Kidney epithelial cell (primary cell): ENCODE results near the gene PAK6. TPM values are rescaled to one million over a fixed set of nuclear protein-coding genes. Genes with fewer than 3 reads are reported as not detected.
A peak's percentile ranks its signal among the peaks of the same experiment; 100 is the strongest.

Source experiments
- DNase-seq: peaks from one replicate; pipeline ENCODE4 v3.0.0-alpha.2; 2010; ENCODE audit warnings: low read depth
- H3K27me3 ChIP-seq: 2 replicates; pipeline ENCODE4 v1.6.0; 2011; ENCODE audit warnings: low read length; ENCODE audit not compliant: control insufficient read depth, insufficient read depth
- H3K36me3 ChIP-seq: 2 replicates; pipeline ENCODE4 v1.5.1; 2011; ENCODE audit warnings: low read length; ENCODE audit not compliant: control insufficient read depth, insufficient read depth
- H3K4me3 ChIP-seq: 2 replicates; pipeline ENCODE4 v1.5.1; 2011; ENCODE audit warnings: low read depth, mild to moderate bottlenecking, control low read depth, low read length
- CTCF ChIP-seq: IDR thresholded peaks from 2 replicates; pipeline ENCODE4 v1.5.1; 2011; ENCODE audit warnings: mild to moderate bottlenecking, moderate library complexity, low read length, control low read depth, inconsistent platforms; ENCODE audit not compliant: insufficient read depth, poor library complexity, severe bottlenecking
- total RNA-seq: library from RNA; depleted of rRNA; stranded (reverse); fragments of >200 nt; gene quantifications from 2 replicates; pipeline ENCODE4 v1.2.3, GENCODE V29; 2015

PAK6 gene
- total RNA-seq, 1 donor from 2014 or later: 15.3 TPM

DNA sequence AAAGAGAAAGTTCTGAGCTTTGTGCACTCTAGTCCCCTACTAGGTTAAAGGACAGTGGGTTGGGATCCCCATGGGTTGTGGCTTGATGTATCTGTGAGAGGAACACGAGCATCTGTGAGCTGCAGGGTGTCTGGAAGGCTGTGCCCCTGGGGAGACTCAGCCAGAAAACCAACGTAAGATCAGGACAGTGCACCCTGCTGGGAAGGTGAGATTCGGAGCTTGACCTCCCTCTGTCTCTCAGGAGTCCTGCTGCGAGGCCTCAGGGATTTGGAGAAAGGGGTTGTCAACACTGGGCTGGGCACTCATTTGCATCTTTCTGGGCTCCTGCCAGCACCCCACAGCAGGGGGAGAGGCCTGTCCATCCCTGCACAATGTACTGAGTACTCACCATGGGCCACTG, 28.8 kb downstream of the PAK6 start:
- no peaks in the 10 kb centered on the region for H3K36me3 ChIP-seq

DNA sequence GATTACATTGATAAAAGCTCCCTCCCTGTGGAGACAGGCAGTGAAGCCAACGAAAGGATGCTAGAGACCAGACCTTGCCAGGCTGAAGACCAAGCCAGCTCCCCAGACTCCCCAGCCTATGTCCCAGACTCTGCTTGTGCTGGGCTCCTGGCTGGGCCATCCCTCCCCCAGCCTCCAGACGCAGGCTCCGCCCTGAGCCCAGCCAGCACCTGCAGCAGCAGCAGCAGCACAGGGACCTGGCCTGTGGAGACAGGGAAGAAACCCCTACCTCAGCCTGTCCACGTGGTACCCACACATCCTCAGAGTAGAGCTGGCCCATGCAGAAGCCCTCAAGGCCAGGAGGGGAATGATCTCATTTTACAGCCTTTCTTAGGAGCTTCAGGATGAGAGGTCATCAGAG, 30.7 kb downstream of the PAK6 start:
- TF ChIP-seq CTCF: no peak
- H3K27me3 ChIP-seq: no peaks in the 10 kb centered on the region
- no peak overlapping the region for H3K4me3 ChIP-seq
- H3K36me3 ChIP-seq: no peaks in the 10 kb centered on the region
- DNase-seq: no peak

More for the DNA sequence above, 28.8 kb downstream of the PAK6 start:
- no peak for TF ChIP-seq CTCF
- Histone ChIP-seq H3K4me3 (no peak overlapping the region), H3K27me3 (no peaks in the 10 kb centered on the region)
- DNase-seq: no peak

DNA sequence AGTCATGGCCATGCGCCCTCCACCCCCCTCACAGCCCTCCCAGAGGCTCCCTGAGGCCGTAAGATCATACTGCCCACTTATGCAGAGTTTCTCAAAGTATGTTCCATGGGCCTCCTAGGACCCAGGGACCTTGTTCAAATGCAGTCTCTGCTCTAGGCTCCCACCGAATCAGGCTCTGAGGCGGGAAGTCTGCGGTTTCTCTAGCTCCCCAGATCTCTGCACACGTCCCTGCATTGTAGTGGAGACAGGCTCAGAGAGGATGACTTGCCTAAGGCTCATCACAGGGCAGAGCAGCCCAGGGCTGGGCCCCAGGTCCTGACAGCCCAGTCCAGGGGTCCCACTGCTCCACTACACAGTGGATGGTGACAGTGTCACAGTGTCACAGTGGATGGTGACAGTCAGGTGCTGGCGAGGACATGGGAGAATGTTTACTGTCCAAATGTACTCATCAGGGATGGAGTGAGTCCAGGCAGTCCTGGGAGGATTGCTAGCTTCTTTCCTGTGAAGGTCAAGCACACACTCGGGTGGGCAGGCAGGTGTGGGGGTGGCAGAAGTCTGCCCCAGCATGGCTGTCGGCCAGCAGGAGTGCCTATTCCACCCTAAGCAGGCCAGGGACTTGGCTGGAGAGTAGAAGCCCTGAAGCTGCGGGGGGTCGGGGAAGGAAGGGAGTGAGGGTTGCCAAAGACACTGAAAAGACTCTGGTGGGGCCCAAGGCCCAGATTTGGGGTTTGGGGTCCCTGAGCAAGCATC, 31.6 kb downstream of the PAK6 start:
- no peak for DNase-seq
- no peak for TF ChIP-seq CTCF
- Histone ChIP-seq H3K36me3 (no peaks in the 10 kb centered on the region), H3K4me3 (no peak overlapping the region), H3K27me3 (no peaks in the 10 kb centered on the region)

- Histone ChIP-seq H3K27me3 (peaks cover 4% of the 10 kb centered on the region), H3K36me3 (no peaks in the 10 kb centered on the region), H3K4me3 (no peak overlapping the region)
- no peak for DNase-seq
- TF ChIP-seq CTCF: no peak
Observed at GRCh38 chr15:40271685-40272484, 33.0 kb downstream of the PAK6 start.

- no peak overlapping the region for H3K4me3 ChIP-seq
- H3K27me3 ChIP-seq: peaks cover 8% of the 10 kb centered on the region
- H3K36me3 ChIP-seq: no peaks in the 10 kb centered on the region
- peak; percentile 33 for TF ChIP-seq CTCF
- DNase-seq: no peak
Observed at GRCh38 chr15:40272485-40273056, 33.7 kb downstream of the PAK6 start.
